ENCODE data around the gene UBL3.

Gene UBL3

GRCh38 chr13:29805994-29806979 is 44.1 kb downstream of the UBL3 start:
- DNase-seq = no peak

GRCh38 chr13:29803221-29803620 is 47.2 kb downstream of the UBL3 start:
- no peak for DNase-seq

- DNase-seq = no peak
These were observed 47.8 kb downstream of the UBL3 start for GRCh38 chr13:29802621-29803020.

GRCh38 chr13:29801737-29802305 is 48.6 kb downstream of the UBL3 start:
- no peak for DNase-seq

- DNase-seq = no peak
These were observed 49.3 kb downstream of the UBL3 start for GRCh38 chr13:29801102-29801501.

GRCh38 chr13:29800687-29801086 is 49.7 kb downstream of the UBL3 start:
- DNase-seq = no peak

GRCh38 chr13:29799041-29799440 is 51.4 kb downstream of the UBL3 start:
- DNase-seq = no peak

- DNase-seq = no peak
These were observed 58.2 kb downstream of the UBL3 start for GRCh38 chr13:29791997-29792780.

GRCh38 chr13:29791508-29791907 is 58.9 kb downstream of the UBL3 start:
- no peak for DNase-seq

- DNase-seq = no peak
These were observed 63.7 kb downstream of the UBL3 start for GRCh38 chr13:29786698-29787097.

- no peak for DNase-seq
These were observed 64.4 kb downstream of the UBL3 start for GRCh38 chr13:29785978-29786377.

GRCh38 chr13:29782798-29783197 is 67.6 kb downstream of the UBL3 start:
- DNase-seq = no peak

GRCh38 chr13:29774830-29775229 is 75.6 kb downstream of the UBL3 start:
- DNase-seq = no peak

GRCh38 chr13:29771247-29771646 is 79.2 kb downstream of the UBL3 start:
- no peak for DNase-seq

- no peak for DNase-seq
These were observed 83.4 kb downstream of the UBL3 start for GRCh38 chr13:29767006-29767405.

- DNase-seq = no peak
These were observed 86.8 kb downstream of the UBL3 start for GRCh38 chr13:29763436-29764180.

- no peak for DNase-seq
These were observed 88.6 kb downstream of the UBL3 start for GRCh38 chr13:29761815-29762214.

- no peak for DNase-seq
These were observed 89.3 kb downstream of the UBL3 start for GRCh38 chr13:29761160-29761559.

GRCh38 chr13:29760544-29760943 is 89.9 kb downstream of the UBL3 start:
- DNase-seq = no peak

- DNase-seq = no peak
These were observed 91.8 kb downstream of the UBL3 start for GRCh38 chr13:29758531-29759114.

GRCh38 chr13:29756506-29756905 is 93.9 kb downstream of the UBL3 start:
- DNase-seq = no peak

- no peak for DNase-seq
These were observed 96.0 kb downstream of the UBL3 start for GRCh38 chr13:29754473-29754806.

All from activated naive CD4-positive, alpha-beta T cell (primary cell).